ENCODE results near the gene PDE12. TPM values are rescaled to one million over a fixed set of nuclear protein-coding genes. Genes with fewer than 3 reads are reported as not detected.

The PDE12 gene
- total and polyA plus RNA-seq, 2 of the 13 experiments (the other 11 are each of a cell fraction or from before 2014, with no cell fraction given) = 9.0 to 17.8 TPM

DNA sequence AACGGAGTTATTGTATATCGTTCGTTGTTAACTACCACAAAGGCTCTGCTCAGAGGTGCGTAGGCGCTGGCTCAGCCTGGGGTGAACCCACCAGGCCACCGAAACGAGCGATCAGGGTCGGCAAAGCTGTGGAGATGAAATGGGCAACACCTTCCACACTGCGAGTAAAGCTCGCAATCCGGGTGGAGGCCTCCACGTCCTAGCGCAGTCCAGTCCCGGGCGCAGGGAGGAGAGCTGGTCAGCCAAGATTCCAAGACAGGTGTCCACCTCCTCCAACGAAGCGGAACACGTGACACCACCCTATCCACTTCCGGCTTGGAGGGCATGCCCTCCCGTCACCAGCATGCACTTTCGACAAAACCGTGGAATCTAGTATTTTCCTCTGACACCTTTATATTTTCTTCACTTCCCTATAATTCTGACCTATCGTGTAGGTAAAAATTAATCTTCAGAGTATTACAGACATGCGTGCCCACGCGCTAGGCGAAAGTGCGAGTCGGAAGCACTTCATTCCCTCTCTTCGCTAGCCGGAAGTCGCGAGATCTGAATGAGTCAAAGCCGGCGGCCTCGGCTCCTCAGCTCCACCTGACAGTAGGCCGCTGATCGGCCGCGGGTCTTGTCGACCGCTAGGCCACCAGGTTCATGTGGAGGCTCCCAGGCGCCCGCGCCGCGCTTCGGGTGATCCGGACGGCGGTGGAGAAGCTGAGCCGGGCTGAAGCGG is at the start of gene PDE12 (continued):
- TF ChIP-seq, protein P1, sequence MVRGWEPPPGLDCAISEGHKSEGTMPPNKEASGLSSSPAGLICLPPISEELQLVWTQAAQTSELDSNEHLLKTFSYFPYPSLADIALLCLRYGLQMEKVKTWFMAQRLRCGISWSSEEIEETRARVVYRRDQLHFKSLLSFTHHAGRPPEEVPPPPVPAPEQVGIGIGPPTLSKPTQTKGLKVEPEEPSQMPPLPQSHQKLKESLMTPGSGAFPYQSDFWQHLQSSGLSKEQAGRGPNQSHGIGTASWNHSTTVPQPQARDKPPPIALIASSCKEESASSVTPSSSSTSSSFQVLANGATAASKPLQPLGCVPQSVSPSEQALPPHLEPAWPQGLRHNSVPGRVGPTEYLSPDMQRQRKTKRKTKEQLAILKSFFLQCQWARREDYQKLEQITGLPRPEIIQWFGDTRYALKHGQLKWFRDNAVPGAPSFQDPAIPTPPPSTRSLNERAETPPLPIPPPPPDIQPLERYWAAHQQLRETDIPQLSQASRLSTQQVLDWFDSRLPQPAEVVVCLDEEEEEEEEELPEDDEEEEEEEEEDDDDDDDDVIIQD (CRISPR knock-in tag; IDR thresholded peaks at IDR 0.05; ENCODE audit: low read depth) = peak; percentile 83
- TF ChIP-seq ZFP62 (CRISPR knock-in tag; IDR thresholded peaks at IDR 0.05) (no peak), BHLHE40 (IDR thresholded peaks at IDR 0.05; ENCODE audit: low read length) (peak; percentile 82), ATF7 (IDR thresholded peaks at IDR 0.05) (no peak), ATF7 (CRISPR knock-in tag; IDR thresholded peaks at IDR 0.05) (no peak; the same call in 1 of the 2 replicates), ZNF451 (CRISPR knock-in tag; IDR thresholded peaks at IDR 0.05) (peak; percentile 69; the same call in 1 of the 2 replicates), ZNF776 (CRISPR knock-in tag; IDR thresholded peaks at IDR 0.05) (0 out of 2 replicates have a peak, but pooled peaks have one; percentile 72), ZNF12 (CRISPR knock-in tag; IDR thresholded peaks at IDR 0.05) (no peak), ZNF326 (CRISPR knock-in tag; IDR thresholded peaks at IDR 0.05; ENCODE audit: borderline replicate concordance) (no peak), ZNF121 (CRISPR knock-in tag; IDR thresholded peaks at IDR 0.05) (0 out of 2 replicates have a peak, but pooled peaks have one; percentile 3), NFE2L1 (CRISPR knock-in tag; IDR thresholded peaks at IDR 0.05; ENCODE audit: borderline replicate concordance) (no peak; the same call in 1 of the 2 replicates), GTF3A (CRISPR knock-in tag; conservative IDR thresholded peaks at IDR 0.05) (0 out of 2 replicates have a peak, but pooled peaks have one; percentile 13), TCF7L2 (IDR thresholded peaks at IDR 0.05; ENCODE audit: low read depth, low read length) (no peak)
- TF ChIP-seq, protein P2, sequence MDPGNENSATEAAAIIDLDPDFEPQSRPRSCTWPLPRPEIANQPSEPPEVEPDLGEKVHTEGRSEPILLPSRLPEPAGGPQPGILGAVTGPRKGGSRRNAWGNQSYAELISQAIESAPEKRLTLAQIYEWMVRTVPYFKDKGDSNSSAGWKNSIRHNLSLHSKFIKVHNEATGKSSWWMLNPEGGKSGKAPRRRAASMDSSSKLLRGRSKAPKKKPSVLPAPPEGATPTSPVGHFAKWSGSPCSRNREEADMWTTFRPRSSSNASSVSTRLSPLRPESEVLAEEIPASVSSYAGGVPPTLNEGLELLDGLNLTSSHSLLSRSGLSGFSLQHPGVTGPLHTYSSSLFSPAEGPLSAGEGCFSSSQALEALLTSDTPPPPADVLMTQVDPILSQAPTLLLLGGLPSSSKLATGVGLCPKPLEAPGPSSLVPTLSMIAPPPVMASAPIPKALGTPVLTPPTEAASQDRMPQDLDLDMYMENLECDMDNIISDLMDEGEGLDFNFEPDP (CRISPR knock-in tag; conservative IDR thresholded peaks at IDR 0.05) = peak; percentile 41; the same call in 1 of the 2 replicates
- TF ChIP-seq, protein P3, sequence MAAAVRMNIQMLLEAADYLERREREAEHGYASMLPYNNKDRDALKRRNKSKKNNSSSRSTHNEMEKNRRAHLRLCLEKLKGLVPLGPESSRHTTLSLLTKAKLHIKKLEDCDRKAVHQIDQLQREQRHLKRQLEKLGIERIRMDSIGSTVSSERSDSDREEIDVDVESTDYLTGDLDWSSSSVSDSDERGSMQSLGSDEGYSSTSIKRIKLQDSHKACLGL (CRISPR knock-in tag; IDR thresholded peaks at IDR 0.05) = peak; percentile 94; the same call in 1 of the 2 replicates
- TF ChIP-seq, protein P4, sequence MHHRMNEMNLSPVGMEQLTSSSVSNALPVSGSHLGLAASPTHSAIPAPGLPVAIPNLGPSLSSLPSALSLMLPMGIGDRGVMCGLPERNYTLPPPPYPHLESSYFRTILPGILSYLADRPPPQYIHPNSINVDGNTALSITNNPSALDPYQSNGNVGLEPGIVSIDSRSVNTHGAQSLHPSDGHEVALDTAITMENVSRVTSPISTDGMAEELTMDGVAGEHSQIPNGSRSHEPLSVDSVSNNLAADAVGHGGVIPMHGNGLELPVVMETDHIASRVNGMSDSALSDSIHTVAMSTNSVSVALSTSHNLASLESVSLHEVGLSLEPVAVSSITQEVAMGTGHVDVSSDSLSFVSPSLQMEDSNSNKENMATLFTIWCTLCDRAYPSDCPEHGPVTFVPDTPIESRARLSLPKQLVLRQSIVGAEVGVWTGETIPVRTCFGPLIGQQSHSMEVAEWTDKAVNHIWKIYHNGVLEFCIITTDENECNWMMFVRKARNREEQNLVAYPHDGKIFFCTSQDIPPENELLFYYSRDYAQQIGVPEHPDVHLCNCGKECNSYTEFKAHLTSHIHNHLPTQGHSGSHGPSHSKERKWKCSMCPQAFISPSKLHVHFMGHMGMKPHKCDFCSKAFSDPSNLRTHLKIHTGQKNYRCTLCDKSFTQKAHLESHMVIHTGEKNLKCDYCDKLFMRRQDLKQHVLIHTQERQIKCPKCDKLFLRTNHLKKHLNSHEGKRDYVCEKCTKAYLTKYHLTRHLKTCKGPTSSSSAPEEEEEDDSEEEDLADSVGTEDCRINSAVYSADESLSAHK (CRISPR knock-in tag; IDR thresholded peaks at IDR 0.05; ENCODE audit: borderline replicate concordance) = 0 out of 2 replicates have a peak, but pooled peaks have one; percentile 33
- TF ChIP-seq, protein P5, sequence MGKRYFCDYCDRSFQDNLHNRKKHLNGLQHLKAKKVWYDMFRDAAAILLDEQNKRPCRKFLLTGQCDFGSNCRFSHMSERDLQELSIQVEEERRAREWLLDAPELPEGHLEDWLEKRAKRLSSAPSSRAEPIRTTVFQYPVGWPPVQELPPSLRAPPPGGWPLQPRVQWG (CRISPR knock-in tag; IDR thresholded peaks at IDR 0.05; ENCODE audit: borderline replicate concordance, low read depth) = no peak
- TF ChIP-seq, protein P6, sequence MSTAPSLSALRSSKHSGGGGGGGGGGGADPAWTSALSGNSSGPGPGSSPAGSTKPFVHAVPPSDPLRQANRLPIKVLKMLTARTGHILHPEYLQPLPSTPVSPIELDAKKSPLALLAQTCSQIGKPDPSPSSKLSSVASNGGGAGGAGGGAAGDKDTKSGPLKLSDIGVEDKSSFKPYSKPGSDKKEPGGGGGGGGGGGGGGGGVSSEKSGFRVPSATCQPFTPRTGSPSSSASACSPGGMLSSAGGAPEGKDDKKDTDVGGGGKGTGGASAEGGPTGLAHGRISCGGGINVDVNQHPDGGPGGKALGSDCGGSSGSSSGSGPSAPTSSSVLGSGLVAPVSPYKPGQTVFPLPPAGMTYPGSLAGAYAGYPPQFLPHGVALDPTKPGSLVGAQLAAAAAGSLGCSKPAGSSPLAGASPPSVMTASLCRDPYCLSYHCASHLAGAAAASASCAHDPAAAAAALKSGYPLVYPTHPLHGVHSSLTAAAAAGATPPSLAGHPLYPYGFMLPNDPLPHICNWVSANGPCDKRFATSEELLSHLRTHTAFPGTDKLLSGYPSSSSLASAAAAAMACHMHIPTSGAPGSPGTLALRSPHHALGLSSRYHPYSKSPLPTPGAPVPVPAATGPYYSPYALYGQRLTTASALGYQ (CRISPR knock-in tag; IDR thresholded peaks at IDR 0.05) = no peak; the same call in 1 of the 2 replicates
- TF ChIP-seq, protein P7, sequence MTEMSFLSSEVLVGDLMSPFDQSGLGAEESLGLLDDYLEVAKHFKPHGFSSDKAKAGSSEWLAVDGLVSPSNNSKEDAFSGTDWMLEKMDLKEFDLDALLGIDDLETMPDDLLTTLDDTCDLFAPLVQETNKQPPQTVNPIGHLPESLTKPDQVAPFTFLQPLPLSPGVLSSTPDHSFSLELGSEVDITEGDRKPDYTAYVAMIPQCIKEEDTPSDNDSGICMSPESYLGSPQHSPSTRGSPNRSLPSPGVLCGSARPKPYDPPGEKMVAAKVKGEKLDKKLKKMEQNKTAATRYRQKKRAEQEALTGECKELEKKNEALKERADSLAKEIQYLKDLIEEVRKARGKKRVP (CRISPR knock-in tag; IDR thresholded peaks at IDR 0.05) = peak in 1 of 2 experiments; percentile 74; a peak in 1 of 4 replicates

Data from HepG2 (cell line).